NCI-H345 (cell line): ENCODE results near the gene TOMM20L.

Experiments
- DNase-seq: peaks from one replicate; lab custom pipeline; 2025; lab: John Stamatoyannopoulos, UW

Gene TOMM20L

GRCh38 chr14:58427281-58428117 lies 31.8 kb downstream of the TOMM20L start, which contains the start of the genes KIAA0586 and TIMM9:
Gene KIAA0586 (plus strand): TSS chr14:58427719. CDS start chr14:58428265, 546 bp downstream.
Gene TIMM9 (minus strand): TSS chr14:58427531. CDS start chr14:58411945, 15,586 bp downstream.
- peak; percentile 99 for DNase-seq

- peak; percentile 64 for DNase-seq
These were observed 32.5 kb downstream of the TOMM20L start for GRCh38 chr14:58428118-58428683.

GRCh38 chr14:58430156-58430555 lies 34.4 kb downstream of the TOMM20L start:
- DNase-seq: no peak

GRCh38 chr14:58439476-58439875 lies 43.7 kb downstream of the TOMM20L start:
- no peak for DNase-seq

- no peak for DNase-seq
These were observed 48.9 kb downstream of the TOMM20L start for GRCh38 chr14:58444627-58445026.

GRCh38 chr14:58455593-58456265 lies 60.0 kb downstream of the TOMM20L start:
- DNase-seq: no peak
